Skeletal muscle satellite cell (primary cell): ENCODE data around the gene SUPT3H.

Experiments used
- H3K27me3 ChIP-seq: 2 replicates; pipeline ENCODE4 v1.7.0; 2013; ENCODE audit warnings: low read length; ENCODE audit not compliant: control insufficient read depth, insufficient read depth
- H3K36me3 ChIP-seq: 2 replicates; pipeline ENCODE4 v1.7.0; 2013; ENCODE audit warnings: mild to moderate bottlenecking, control low read depth, low read length; ENCODE audit not compliant: insufficient read depth
- H3K4me1 ChIP-seq: 2 replicates; pipeline ENCODE4 v1.7.0; 2013; ENCODE audit warnings: low read length; ENCODE audit not compliant: control insufficient read depth, insufficient read depth
- H3K4me2 ChIP-seq: 2 replicates; pipeline ENCODE4 v1.7.0; 2013; ENCODE audit warnings: mild to moderate bottlenecking, low read length
- H3K4me3 ChIP-seq: 2 replicates; pipeline ENCODE4 v1.7.0; 2013; ENCODE audit warnings: low read length
- H3K9ac ChIP-seq: 2 replicates; pipeline ENCODE4 v1.7.0; 2013; ENCODE audit warnings: mild to moderate bottlenecking, low read depth, low read length, moderate library complexity
- H3K9me3 ChIP-seq: replicated peaks from 2 replicates; pipeline ENCODE4 v1.7.0; 2013; ENCODE audit warnings: mild to moderate bottlenecking, control low read depth, low read length

The SUPT3H gene

DNA sequence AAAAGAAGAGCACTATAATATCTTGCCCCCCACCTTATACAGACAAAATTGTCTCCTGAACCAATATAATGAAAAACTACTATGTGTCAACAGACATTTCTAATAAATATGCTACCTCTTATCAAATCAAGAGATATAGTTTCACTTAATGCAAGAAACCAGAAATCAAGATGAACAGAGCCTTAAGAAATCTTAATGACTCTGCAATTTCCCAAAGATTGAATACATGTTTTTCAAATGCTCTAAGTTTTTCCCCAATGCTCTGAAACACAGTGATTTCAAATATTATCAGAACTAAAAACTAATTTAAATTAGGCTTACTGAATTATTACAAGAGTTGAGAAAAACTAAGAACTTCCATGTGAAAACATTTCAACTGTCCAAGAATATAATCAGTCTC, 13.3 kb downstream of the SUPT3H start:
- Histone ChIP-seq H3K36me3 (no peaks in the 10 kb centered on the region), H3K9me3 (no peaks in the 10 kb centered on the region), H3K4me2 (no peak overlapping the region), H3K4me3 (no peak overlapping the region), H3K4me1 (no peaks in the 10 kb centered on the region), H3K9ac (no peak overlapping the region), H3K27me3 (no peaks in the 10 kb centered on the region)

GRCh38 chr6:45353654-45354053, 24.1 kb downstream of the SUPT3H start:
- Histone ChIP-seq H3K4me1 (no peaks in the 10 kb centered on the region), H3K27me3 (no peaks in the 10 kb centered on the region), H3K36me3 (no peaks in the 10 kb centered on the region), H3K9ac (no peak overlapping the region), H3K4me2 (no peak overlapping the region), H3K9me3 (no peaks in the 10 kb centered on the region), H3K4me3 (no peak overlapping the region)

DNA sequence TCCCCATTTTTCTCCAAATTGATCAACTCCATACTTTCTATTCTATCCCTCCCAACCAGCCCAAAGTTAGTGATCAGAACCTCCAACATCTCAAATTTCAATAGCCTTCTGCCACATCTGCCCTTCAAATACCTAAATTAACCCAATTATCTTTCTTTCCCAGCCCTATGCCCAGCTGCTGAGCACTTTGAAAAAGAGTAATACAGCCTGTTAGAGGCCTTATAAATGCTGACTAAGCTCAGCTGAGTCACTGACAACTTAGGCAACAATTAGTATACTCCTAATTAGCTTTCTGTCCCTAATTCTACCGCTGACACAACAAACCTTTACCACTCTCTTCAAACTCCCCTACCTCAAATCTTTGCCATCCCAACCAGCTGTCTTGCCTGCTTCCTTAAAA, 26.1 kb downstream of the SUPT3H start:
- Histone ChIP-seq H3K4me3 (no peak overlapping the region), H3K36me3 (no peaks in the 10 kb centered on the region), H3K9ac (no peak overlapping the region), H3K4me1 (no peaks in the 10 kb centered on the region), H3K4me2 (no peak overlapping the region), H3K27me3 (no peaks in the 10 kb centered on the region), H3K9me3 (no peaks in the 10 kb centered on the region)

GRCh38 chr6:45351076-45351475, 26.7 kb downstream of the SUPT3H start:
- Histone ChIP-seq H3K36me3 (no peaks in the 10 kb centered on the region), H3K9ac (no peak overlapping the region), H3K9me3 (no peaks in the 10 kb centered on the region), H3K4me2 (no peak overlapping the region), H3K4me1 (no peaks in the 10 kb centered on the region), H3K4me3 (no peak overlapping the region), H3K27me3 (no peaks in the 10 kb centered on the region)

- H3K4me3 ChIP-seq, result no peak overlapping the region
- H3K4me1 ChIP-seq, result no peaks in the 10 kb centered on the region
- no peaks in the 10 kb centered on the region for H3K36me3 ChIP-seq
- no peaks in the 10 kb centered on the region for H3K9me3 ChIP-seq
- no peaks in the 10 kb centered on the region for H3K27me3 ChIP-seq
- no peak overlapping the region for H3K4me2 ChIP-seq
- no peak overlapping the region for H3K9ac ChIP-seq
Observed at GRCh38 chr6:45350186-45350710, 27.5 kb downstream of the SUPT3H start.

GRCh38 chr6:45344900-45345299, 32.8 kb downstream of the SUPT3H start:
- Histone ChIP-seq H3K4me3 (no peak overlapping the region), H3K4me2 (no peak overlapping the region), H3K36me3 (no peaks in the 10 kb centered on the region), H3K9me3 (no peaks in the 10 kb centered on the region), H3K4me1 (no peaks in the 10 kb centered on the region), H3K9ac (no peak overlapping the region), H3K27me3 (no peaks in the 10 kb centered on the region)

DNA sequence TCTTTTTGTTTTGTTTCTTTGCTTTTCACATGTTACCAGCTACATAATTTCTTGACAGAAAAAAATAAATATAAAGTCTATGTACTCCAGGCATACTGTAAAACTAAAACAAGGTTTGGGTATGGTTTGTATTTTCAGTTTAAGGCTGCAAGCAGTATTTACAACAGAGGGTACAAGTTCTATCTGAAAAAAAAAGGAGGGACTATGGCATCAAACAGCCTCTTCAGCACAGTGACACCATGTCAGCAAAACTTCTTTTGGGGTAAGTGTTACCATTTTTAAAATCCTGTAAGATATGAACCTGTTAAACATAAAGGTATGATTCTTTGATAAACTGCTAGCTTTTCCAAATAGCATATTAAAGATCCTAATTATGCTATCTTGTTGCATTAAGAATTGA, 49.2 kb downstream of the SUPT3H start:
- H3K36me3 ChIP-seq, result no peaks in the 10 kb centered on the region
- no peaks in the 10 kb centered on the region for H3K27me3 ChIP-seq
- peaks cover 15% of the 10 kb centered on the region for H3K4me1 ChIP-seq
- no peak overlapping the region for H3K4me3 ChIP-seq
- peak overlapping the region; percentile 14 for H3K4me2 ChIP-seq
- H3K9me3 ChIP-seq, result no peaks in the 10 kb centered on the region
- H3K9ac ChIP-seq, result no peak overlapping the region

GRCh38 chr6:45327956-45328522, 49.7 kb downstream of the SUPT3H start, which contains the start of gene RUNX2:
Gene RUNX2 (plus strand): TSS chr6:45328330. CDS start chr6:45328727, 397 bp downstream.
- Histone ChIP-seq H3K4me3 (no peak within 1 kb of the TSS), H3K9me3 (no peaks in the 10 kb centered on the region), H3K9ac (no peak within 1 kb of the TSS), H3K4me1 (peaks cover 15% of the 10 kb centered on the region), H3K36me3 (no peaks in the 10 kb centered on the region), H3K4me2 (peak within 1 kb of the TSS; percentile 14), H3K27me3 (no peaks in the 10 kb centered on the region)

GRCh38 chr6:45326698-45327417, 50.9 kb downstream of the SUPT3H start:
- no peaks in the 10 kb centered on the region for H3K36me3 ChIP-seq

DNA sequence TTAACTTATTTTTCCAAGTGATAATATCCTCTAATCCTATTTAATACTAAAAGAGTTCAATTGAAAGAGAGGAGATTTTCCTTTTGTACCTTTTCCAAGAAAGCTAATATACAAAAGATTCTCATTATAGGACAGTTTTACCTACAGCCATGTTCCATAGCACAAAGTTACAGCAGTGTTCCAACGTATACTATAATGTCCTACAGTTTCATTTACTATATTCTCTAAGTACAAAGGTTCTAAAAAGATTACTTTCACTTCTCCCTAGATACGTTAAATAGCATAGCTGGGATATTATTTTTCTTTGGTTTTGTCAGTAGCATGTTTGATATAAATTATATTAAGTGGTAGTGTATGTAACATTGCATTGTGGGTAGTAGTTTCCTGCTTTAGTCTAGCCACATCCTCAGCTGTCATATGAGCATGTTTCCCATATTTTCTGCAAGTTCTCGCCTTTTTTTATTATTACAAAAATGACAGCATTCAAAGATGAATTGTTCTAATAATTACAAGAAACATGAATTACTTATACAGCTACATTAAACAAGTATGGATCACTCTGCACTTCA, 54.0 kb downstream of the SUPT3H start:
- Histone ChIP-seq H3K9me3 (no peaks in the 10 kb centered on the region), H3K9ac (no peak overlapping the region), H3K36me3 (no peaks in the 10 kb centered on the region), H3K4me3 (no peak overlapping the region), H3K4me1 (peaks cover 9% of the 10 kb centered on the region), H3K4me2 (no peak overlapping the region), H3K27me3 (no peaks in the 10 kb centered on the region)

More at GRCh38 chr6:45326698-45327417, 50.9 kb downstream of the SUPT3H start:
- Histone ChIP-seq H3K27me3 (no peaks in the 10 kb centered on the region), H3K4me1 (peaks cover 15% of the 10 kb centered on the region), H3K4me3 (no peak overlapping the region), H3K9ac (no peak overlapping the region), H3K4me2 (no peak overlapping the region), H3K9me3 (no peaks in the 10 kb centered on the region)

DNA sequence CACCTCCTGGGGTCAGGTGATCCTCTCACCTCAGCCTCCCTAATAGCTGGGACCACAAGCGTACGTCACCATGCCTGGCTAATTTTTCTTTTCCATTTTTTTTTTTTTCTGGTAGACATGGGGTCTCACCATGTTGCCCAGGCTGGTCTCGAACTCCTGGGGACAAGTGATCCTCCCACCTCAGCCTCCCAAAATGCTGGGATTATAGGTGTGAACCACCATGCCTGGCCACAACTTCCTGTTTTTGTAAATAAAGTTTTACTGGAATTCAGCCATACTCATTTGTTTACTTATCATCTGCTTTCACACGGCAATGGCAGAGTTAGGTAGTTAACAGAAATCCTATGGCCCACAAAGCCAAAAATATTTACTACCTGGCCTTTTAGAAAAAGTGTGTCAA, 57.4 kb downstream of the SUPT3H start:
- no peaks in the 10 kb centered on the region for H3K9me3 ChIP-seq
- H3K4me1 ChIP-seq, result no peaks in the 10 kb centered on the region
- no peak overlapping the region for H3K9ac ChIP-seq
- no peaks in the 10 kb centered on the region for H3K27me3 ChIP-seq
- no peaks in the 10 kb centered on the region for H3K36me3 ChIP-seq
- H3K4me2 ChIP-seq, result no peak overlapping the region
- H3K4me3 ChIP-seq, result no peak overlapping the region
